ENCODE measurements around the gene RNASE4.

Gene RNASE4

GRCh38 chr14:20671597-20672283 lies 12.6 kb upstream of the RNASE4 start:
- in situ Hi-C loops (cut with MboI; ENCODE audit: low sequenced_read_pairs): no loop called here

DNA sequence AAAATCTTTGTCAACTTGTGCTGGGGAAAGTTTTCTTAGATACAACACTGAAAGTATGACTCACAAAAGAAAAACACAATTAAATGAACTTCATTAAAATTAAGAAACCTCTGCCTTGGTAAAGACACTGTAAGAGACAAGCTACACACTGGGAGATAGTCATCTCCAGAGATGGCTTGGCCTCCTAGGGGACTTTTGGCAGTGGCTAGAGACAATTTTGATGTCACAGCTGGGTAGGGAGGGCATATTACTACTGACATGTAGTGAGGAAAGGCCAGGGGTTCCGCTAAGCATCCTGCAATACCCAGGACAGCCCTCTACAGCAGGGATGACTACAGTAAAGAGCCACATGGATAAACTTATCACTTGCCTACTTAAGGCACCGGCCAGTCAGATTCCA lies 8.7 kb upstream of the RNASE4 start:
- in situ Hi-C loops (cut with MboI; ENCODE audit: low sequenced_read_pairs): no loop called here

DNA sequence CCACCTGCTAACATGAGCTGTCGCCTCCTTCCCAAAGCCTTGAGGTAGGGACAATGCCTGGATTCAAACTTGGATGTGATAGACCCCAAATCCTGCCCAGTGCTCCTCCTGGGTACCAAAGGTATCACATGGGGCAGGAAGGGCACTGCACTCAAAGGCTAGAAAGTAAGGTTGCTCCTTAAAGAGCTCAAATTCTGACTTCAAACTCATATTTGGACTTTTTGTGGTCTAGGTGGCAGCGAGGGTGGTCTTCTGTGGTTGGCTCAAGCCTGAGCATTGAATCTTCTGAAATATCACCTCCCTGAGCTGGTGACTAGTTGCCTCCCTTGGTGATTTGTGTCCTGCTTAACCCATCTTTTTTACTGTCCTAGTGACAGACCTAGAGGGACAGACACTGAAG lies 8.3 kb upstream of the RNASE4 start:
- in situ Hi-C loops (cut with MboI; ENCODE audit: low sequenced_read_pairs): no loop called here

GRCh38 chr14:20679907-20680306 lies 4.5 kb upstream of the RNASE4 start:
- in situ Hi-C loops (cut with MboI; ENCODE audit: low sequenced_read_pairs): loop anchor here (10.0 kb wide), 1 partner anchor 55 kb away; no protein-coding TSS in a partner anchor

- in situ Hi-C loops (cut with MboI; ENCODE audit: low sequenced_read_pairs): loop anchor here (10.0 kb wide), 1 partner anchor 56 kb away; no protein-coding TSS in a partner anchor
Measured at GRCh38 chr14:20680363-20680762, 4.0 kb upstream of the RNASE4 start.

- in situ Hi-C loops (cut with MboI; ENCODE audit: low sequenced_read_pairs): loop anchor here (10.0 kb wide), 1 partner anchor 56 kb away; no protein-coding TSS in a partner anchor
Measured at GRCh38 chr14:20680843-20681347, 3.5 kb upstream of the RNASE4 start.

DNA sequence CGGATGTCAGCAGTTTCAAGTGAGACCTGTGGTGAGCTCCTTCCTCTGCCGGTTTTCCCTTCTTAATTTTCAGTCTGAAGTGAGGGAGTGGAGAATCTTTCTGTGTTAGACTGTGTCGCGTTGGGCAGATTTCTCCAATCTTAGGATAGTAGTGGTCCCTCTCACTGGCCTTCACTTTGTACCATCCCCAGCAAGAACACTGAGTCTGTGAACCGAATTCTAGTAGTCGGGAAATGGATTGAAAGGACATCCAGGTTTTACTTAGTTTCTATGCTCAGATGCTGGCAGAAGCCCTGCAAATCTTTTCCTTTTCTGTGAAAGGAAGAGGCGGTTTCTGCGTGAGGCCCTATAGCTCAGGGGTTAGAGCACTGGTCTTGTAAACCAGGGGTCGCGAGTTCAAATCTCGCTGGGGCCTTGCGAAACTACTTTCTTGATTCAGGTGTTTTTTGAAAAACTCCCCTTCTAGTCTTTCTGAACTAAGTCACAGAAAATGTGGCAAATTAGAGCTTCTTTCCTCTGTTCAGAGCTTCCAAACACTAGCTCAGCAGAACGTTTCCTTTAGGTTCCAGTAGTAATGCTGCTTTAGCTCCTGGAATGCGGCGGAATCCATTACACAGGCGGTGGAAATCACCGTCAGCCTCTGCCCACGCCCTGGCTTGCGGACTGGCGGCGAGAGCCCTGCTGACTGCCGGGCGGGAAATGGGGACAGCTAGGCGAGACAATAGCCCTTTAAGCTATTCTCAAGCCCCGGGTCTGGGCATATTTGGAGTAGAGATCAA lies 2.8 kb upstream of the RNASE4 start:
- in situ Hi-C loops (cut with MboI; ENCODE audit: low sequenced_read_pairs): loop anchor here (10.0 kb wide), 1 partner anchor 57 kb away; no protein-coding TSS in a partner anchor

DNA sequence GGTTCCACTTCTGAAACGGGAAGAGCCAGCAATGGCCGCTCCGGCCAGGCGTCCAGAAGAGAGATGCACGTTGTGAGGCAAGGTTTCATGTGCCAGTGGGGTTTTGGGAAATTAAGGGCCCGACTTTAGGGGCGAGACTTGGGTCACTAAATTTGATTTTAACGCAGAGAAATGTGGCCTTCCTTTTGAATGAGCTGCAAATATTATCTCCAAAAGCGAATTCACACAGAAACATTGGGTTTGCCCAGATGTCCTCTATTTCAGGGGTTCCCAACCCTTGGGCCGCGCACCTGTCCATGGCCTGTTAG lies 2.3 kb upstream of the RNASE4 start:
- in situ Hi-C loops (cut with MboI; ENCODE audit: low sequenced_read_pairs): loop anchor here (10.0 kb wide), 1 partner anchor 57 kb away; no protein-coding TSS in a partner anchor

DNA sequence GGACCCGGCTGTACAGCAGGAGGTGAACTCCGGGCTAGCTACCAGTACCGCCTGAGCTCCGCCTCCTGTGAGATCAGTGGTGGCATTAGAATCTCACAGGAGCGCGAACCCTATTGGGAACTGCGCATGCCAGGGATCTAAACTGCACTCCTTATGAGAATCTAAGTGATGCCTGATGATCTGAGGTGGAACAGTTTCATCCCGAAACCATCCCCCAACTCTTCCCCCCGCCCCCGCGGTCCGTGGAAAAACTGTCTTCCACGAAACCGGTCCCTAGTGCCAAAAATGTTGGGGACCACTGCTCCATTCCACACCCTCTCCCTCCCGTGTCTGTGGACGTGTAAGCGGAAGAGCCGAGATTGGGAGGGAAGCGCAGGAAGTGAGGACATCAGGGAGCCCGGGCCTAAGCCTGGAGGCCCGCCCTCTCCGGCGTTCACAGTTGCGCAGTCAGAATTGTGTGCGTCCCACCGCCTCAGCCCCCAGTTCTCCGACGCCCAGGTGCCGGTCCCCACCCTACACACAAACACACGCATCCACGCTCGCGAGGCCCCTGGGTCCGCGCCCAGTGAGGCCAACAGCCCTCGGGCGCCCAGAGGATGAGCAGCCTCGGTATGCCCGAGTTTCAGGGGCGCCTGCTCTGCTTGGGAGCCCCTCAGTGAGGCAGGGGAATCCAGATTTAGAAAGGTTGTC lies 1.8 kb upstream of the RNASE4 start:
- in situ Hi-C loops (cut with MboI; ENCODE audit: low sequenced_read_pairs): loop anchor here (10.0 kb wide), 1 partner anchor 58 kb away; no protein-coding TSS in a partner anchor

DNA sequence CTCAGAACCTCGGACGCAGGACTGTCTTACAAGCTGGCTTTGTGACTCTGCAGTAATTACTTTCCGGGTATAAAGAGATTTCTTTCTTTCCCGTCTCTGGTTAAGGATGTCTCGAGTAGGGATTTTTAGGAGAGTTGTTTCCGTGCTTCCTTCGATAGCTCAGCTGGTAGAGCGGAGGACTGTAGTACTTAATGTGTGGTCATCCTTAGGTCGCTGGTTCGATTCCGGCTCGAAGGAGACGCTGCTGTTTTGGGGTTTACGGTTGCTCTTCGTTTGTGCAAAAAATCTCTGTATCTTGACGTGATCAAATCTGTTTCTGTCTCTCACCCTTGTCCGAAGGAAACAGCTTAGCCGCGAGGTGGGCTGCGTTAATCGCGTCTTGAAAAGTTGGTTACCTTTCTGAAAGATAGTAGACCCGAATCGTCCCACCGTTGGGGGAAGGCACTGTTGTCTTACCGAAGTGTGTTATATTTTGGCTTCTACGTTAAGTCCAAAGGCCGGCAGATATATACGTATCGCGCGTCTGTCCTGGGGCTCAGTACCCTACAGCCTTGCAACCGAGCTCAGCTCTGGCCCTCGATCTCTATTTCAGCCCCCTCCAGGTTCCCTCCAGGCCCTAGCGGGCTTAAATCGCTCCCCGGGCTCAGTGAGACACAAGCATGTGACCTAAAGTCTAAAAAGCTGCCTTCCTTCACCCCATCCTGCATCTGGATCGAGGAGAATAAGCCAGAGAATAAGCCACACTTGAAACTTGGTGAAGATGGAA lies 1.1 kb upstream of the RNASE4 start:
- in situ Hi-C loops (cut with MboI; ENCODE audit: low sequenced_read_pairs): loop anchor here (10.0 kb wide), 1 partner anchor 59 kb away; no protein-coding TSS in a partner anchor

DNA sequence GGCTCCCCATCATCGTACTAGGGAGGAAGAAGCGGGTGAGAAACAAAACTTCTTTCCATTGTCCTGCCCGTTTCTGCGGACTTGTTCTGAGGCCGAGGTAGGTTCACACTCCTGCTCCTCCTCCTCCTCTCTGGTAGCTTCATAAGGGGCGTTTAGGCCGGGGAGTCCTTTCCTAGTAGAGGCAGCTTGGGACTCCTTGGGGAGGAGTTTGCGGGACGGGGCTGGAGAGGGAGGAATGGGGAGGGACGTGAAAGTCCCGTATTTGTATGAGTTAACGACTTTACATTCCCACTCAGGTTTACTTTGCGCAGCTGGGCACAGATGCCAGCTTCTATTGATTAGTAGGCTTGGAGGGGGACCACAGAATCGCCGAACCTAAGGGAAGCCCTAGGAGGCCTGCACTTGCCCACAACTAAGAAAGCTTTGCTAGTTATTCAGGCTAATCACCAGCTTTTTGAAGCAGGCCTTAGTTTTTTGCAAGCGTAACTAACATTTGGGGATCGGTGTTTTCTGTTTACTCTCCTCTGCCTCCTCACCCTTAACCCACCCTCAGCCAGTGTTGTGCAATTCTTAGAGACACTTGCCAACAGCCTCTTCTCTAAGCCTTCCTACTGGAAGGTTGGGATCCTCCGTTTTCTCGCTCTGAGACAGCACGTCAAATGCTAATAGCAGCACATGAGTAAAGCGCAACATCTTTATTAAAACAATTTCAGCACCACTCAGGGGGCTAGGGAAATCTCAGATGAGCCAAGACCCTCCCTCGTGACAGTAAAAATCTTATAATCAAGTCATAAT lies 499 bp downstream of the RNASE4 start:
- in situ Hi-C loops (cut with MboI; ENCODE audit: low sequenced_read_pairs): loop anchor here (10.0 kb wide), 1 partner anchor 60 kb away; no protein-coding TSS in a partner anchor

- in situ Hi-C loops (cut with MboI; ENCODE audit: low sequenced_read_pairs): loop anchor here (10.0 kb wide), 1 partner anchor 62 kb away; no protein-coding TSS in a partner anchor
Measured at GRCh38 chr14:20686386-20687143, 2.2 kb downstream of the RNASE4 start.

DNA sequence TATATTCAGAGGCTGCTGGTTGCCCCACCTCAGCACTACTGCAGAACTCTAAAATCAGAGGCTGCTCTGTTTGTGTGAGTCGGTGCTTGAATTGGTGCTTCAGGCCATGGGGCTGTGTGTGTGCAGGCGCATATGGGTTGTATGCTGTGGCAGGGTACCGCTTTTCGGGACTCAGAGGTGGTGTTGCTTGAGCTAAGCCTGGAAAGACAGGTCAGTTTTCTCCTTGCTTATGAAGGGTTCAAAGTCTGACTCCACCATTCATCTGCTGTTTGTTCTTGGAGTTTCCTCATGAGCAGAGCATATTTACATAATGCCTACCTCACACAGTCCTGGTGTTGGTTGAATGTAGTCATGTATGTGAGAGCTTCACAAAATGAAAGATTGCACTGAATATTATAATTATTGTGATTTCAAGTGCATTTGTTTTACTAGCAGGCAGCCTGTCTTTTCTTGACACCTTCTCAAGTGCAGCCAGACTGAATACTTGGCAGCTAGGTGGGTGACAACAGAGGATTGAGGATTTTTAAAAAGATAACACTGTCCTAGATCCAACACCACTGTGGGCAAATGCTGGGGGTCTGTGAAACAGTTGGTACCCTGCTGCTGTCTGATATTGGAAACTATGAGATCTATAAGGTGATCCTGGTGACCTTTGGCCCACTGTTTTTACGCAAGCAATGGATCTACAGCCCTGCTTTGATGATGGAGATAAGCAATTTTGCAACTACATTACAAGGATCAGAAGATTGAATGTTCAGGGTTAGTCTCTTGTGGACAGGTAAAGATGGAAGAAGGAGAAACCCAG lies 3.2 kb downstream of the RNASE4 start:
- in situ Hi-C loops (cut with MboI; ENCODE audit: low sequenced_read_pairs): loop anchor here (10.0 kb wide), 1 partner anchor 63 kb away; no protein-coding TSS in a partner anchor

GRCh38 chr14:20688167-20688839 lies 3.9 kb downstream of the RNASE4 start, which contains the start of gene ANG:
ANG (plus strand) TSS chr14:20688764; CDS start chr14:20693565, 4,801 bp downstream.
- in situ Hi-C loops (cut with MboI; ENCODE audit: low sequenced_read_pairs): loop anchor here (10.0 kb wide), 1 partner anchor 64 kb away; no protein-coding TSS in a partner anchor

- in situ Hi-C loops (cut with MboI; ENCODE audit: low sequenced_read_pairs): loop anchor here (10.0 kb wide), 1 partner anchor 274 kb away; no protein-coding TSS in a partner anchor
Measured at GRCh38 chr14:20690848-20691640, 6.7 kb downstream of the RNASE4 start.

DNA sequence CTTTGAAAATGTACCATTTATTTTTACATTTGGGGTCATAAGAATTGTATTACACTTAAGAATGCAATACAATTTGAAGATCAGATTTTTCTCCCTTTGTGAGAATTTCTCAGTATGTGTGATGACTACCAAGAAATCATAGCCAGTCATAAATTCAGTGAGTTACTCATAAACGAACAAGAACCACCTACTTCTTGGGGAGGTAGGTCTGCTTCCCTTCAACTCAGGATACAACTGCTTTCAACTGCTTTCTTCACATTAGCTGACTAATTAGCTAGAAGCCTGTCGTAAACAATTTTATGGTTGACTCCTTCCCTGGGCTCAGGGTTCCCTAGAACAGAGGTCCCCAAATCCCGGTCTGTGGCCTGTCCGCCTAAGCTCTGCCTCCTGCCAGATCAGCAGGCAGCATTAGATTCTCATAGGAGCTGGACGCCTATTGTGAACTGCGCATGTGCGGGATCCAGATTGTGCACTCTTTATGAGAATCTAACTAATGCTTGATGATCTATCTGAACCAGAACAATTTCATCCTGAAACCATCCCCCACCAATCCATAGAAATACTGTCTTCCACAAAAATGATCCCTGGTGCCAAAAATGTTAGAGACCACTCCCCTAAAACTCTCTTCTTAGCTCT lies 7.9 kb downstream of the RNASE4 start:
- in situ Hi-C loops (cut with MboI; ENCODE audit: low sequenced_read_pairs): loop anchor here (10.0 kb wide), 1 partner anchor 273 kb away; no protein-coding TSS in a partner anchor
